GM06990 (cell line): ENCODE data around the gene ARID5A.
"Not testable (repeated sequence)": the region's sequence is repeated elsewhere in the genome, so short reads cannot be mapped to it uniquely, and the experiment has no call there.

Source experiments
- DNase-seq: peaks from one replicate; pipeline ENCODE4 v3.0.0-alpha.2; 2011; ENCODE audit not compliant: insufficient read length; ENCODE audit errors: extremely low read depth
- H3K27me3 ChIP-seq: replicated peaks from 2 replicates; pipeline ENCODE4 v1.6.0; 2011; ENCODE audit warnings: low read length; ENCODE audit not compliant: control insufficient read depth, insufficient read depth
- H3K36me3 ChIP-seq: 2 replicates; pipeline ENCODE4 v1.5.1; 2011; ENCODE audit warnings: low read length; ENCODE audit not compliant: control insufficient read depth, insufficient read depth
- H3K4me3 ChIP-seq: replicated peaks from 2 replicates; pipeline ENCODE4 v1.5.1; 2011; ENCODE audit warnings: low read depth, mild to moderate bottlenecking, control low read depth, low read length
- TF ChIP-seq, protein P1 (sequence below): IDR thresholded peaks from 2 replicates; pipeline ENCODE4 v1.5.1; 2011; ENCODE audit warnings: low read length, control low read depth, mild to moderate bottlenecking, inconsistent platforms; ENCODE audit not compliant: insufficient read depth, poor library complexity, severe bottlenecking

The ARID5A gene

GRCh38 chr2:96549967-96550786 lies 13.6 kb downstream of the ARID5A start:
- TF ChIP-seq, protein P1, sequence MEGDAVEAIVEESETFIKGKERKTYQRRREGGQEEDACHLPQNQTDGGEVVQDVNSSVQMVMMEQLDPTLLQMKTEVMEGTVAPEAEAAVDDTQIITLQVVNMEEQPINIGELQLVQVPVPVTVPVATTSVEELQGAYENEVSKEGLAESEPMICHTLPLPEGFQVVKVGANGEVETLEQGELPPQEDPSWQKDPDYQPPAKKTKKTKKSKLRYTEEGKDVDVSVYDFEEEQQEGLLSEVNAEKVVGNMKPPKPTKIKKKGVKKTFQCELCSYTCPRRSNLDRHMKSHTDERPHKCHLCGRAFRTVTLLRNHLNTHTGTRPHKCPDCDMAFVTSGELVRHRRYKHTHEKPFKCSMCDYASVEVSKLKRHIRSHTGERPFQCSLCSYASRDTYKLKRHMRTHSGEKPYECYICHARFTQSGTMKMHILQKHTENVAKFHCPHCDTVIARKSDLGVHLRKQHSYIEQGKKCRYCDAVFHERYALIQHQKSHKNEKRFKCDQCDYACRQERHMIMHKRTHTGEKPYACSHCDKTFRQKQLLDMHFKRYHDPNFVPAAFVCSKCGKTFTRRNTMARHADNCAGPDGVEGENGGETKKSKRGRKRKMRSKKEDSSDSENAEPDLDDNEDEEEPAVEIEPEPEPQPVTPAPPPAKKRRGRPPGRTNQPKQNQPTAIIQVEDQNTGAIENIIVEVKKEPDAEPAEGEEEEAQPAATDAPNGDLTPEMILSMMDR = no peak
- Histone ChIP-seq H3K36me3 (peaks cover 57% of the 10 kb centered on the region), H3K4me3 (no peak overlapping the region), H3K27me3 (no peaks in the 10 kb centered on the region)
- no peak for DNase-seq

DNA sequence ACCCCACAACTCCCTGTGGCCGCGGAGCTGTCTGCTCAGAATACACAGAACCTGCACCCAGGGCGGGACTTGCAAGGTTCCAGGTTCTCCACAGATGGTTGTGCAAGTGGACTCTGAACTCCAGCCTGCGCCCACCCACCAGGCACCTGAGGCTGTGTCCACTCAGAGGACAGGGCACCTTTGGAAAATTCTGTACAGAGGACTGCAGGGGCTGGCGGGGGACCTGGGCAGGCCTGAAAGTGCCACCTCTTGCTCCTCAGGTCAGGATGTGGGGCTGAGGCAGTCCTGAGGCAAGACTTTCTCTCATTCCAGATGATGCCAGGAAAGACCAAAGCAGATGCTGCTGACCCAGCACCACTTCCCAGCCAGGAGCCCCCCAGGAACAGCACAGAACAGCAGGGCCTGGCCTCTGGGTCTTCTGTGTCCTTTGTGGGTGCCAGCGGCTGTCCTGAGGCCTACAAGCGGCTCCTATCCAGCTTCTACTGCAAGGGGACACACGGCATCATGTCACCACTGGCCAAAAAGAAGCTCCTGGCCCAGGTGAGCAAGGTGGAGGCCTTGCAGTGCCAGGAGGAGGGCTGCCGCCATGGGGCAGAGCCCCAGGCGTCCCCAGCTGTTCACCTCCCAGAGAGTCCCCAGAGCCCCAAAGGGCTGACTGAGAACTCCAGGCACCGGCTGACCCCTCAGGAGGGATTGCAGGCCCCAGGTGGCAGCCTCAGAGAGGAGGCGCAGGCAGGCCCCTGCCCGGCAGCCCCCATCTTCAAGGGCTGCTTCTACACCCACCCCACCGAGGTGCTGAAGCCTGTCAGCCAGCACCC lies 14.4 kb downstream of the ARID5A start:
- no peak for DNase-seq
- Histone ChIP-seq H3K27me3 (no peaks in the 10 kb centered on the region), H3K36me3 (peaks cover 56% of the 10 kb centered on the region), H3K4me3 (no peak overlapping the region)
- TF ChIP-seq, protein P1 = no peak

DNA sequence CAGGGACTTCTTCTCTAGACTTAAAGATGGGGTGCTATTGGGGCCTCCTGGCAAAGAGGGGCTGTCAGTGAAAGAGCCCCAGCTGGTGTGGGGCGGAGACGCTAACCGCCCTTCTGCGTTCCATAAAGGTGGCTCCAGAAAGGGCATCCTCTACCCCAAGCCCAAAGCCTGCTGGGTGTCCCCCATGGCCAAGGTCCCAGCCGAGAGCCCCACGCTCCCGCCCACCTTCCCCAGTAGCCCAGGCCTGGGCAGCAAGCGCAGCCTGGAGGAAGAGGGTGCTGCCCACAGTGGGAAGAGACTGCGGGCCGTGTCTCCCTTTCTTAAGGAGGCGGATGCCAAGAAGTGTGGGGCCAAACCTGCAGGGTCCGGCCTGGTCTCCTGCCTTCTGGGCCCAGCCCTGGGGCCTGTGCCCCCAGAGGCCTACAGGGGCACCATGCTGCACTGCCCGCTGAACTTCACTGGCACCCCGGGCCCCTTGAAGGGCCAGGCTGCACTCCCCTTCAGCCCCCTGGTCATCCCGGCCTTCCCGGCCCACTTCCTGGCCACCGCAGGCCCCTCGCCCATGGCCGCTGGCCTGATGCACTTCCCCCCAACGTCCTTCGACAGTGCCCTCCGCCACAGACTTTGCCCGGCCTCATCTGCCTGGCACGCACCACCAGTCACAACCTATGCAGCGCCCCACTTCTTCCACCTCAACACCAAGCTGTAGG lies 15.2 kb downstream of the ARID5A start:
- no peak for DNase-seq
- no peaks in the 10 kb centered on the region for H3K27me3 ChIP-seq
- no peak overlapping the region for H3K4me3 ChIP-seq
- peaks cover 48% of the 10 kb centered on the region for H3K36me3 ChIP-seq
- TF ChIP-seq, protein P1 = no peak

DNA sequence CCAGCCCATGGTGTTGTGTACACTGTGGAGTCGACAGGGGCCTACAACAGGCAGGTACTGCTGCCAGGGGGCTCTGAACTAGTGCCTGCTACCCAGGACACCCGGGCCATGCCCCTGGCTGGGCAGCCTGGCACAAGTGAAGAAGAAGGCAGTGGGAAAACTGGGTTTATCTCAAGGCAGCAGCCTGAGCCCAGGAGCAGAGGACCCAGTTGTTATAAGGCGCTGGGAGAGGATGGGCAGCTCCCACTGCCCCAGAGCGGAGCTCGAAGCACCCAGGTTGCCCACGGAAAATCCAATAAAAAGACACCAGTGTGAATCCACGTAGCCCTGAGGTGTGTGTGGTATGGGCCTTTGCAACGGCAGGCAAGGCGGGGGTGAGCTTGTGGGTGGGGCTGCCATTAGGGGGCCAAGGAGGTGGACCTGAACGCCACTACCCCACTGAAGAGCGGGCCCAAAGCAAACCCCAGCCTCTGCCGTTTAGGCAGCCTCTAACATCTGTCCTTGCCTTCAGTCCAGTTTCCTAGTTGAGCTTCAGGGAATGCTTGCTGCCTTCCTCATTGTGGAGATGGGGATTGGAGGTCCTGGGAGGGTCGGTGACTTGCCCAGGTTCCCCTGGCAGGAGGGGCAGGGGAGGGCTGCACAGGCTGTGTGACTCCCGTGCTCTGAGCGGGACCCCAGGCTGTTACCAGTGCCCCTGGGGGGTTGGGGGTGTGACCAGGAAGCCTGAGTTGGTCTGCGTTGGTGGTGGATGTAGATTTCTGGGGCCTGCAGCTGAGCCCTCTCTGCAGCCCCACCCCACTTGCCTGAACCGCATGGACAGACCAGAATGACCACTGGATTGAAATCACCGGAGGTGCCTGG lies 16.0 kb downstream of the ARID5A start:
- no peaks in the 10 kb centered on the region for H3K27me3 ChIP-seq
- DNase-seq = no peak
- peaks cover 41% of the 10 kb centered on the region for H3K36me3 ChIP-seq
- TF ChIP-seq, protein P1 = no peak
- H3K4me3 ChIP-seq = no peak overlapping the region

DNA sequence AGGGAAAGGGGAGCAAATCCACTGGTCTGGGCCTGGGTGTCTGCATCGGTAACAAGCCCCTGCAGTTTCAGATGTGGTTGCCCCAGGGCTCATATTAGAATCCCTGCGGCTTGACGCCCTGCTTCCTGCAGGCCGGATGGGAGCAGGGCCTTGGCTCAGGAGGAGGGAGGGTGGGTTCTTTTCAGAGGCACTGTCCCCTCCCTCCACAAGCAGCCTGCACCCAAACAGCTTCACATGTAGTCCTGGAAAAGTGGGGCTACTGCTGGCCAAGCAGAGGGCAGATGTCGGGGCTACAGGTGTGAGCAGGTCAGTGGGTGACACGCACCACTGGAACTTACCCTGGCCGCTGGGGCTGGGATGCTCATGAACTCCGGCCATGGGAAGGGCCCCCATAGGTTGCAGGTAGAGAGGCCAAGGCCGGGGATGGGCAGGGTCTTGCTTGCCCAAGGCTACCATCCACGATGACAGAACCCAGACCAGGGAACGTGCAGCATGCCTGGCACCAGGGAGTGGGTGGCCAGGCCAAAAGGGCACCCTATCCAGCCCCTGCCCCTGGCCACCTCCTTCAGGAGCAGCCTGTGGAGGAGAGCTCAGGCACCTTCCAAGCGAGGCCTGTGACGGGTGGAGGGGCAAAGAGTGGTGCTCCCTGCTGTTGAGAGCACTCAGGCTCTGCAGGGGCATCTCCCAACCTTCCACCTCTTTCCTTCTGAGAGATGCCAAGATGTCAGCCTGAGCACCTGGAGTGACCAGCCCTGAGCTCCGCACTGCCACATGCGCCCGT lies 16.8 kb downstream of the ARID5A start:
- Histone ChIP-seq H3K36me3 (peaks cover 37% of the 10 kb centered on the region), H3K27me3 (no peaks in the 10 kb centered on the region), H3K4me3 (no peak overlapping the region)
- no peak for DNase-seq
- TF ChIP-seq, protein P1 = no peak

DNA sequence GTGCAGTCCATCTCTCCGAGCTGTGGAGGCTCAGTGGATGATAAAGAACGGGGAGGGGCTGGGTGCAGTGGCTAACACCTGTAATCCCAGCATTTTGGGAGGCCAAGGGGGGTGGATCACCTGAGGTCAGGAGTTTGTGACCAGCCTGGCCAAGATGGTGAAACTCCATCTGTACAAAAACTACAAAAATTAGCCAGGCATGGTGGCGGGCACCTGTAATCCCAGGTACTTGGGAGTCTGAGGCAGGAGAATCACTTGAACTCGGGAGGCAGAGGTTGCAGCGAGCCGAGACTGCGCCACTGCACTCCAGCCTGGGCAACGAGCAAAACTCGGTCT lies 17.4 kb downstream of the ARID5A start:
- not testable (repeated sequence) for H3K4me3 ChIP-seq, DNase-seq, H3K27me3 ChIP-seq
- peaks cover 32% of the 10 kb centered on the region for H3K36me3 ChIP-seq
